Activated T-cell treated with anti-CD3 and anti-CD28 coated beads, Interleukin-2, amount 50 U/mL, for 24 hours (primary cell): ENCODE measurements around the gene ECSCR.
"Not testable (repeated sequence)": the region's sequence is repeated elsewhere in the genome, so short reads cannot be mapped to it uniquely, and the experiment has no call there.

Source experiments
- DNase-seq: peaks from one replicate; pipeline ENCODE4 v3.0.0-alpha.2; 2020
- H3K27ac Mint-ChIP-seq: 2 replicates; pipeline ENCODE4 v1.8.0; 2020; ENCODE audit warnings: mild to moderate bottlenecking, mixed read lengths
- H3K27me3 Mint-ChIP-seq: 2 replicates; pipeline ENCODE4 v1.8.0; 2020; ENCODE audit warnings: mixed read lengths
- H3K36me3 Mint-ChIP-seq: 2 replicates; pipeline ENCODE4 v1.8.0; 2020; ENCODE audit warnings: low read depth, mixed read lengths
- H3K4me1 Mint-ChIP-seq: 2 replicates; pipeline ENCODE4 v1.8.0; 2020; ENCODE audit warnings: low read depth, mixed read lengths
- H3K4me3 Mint-ChIP-seq: 2 replicates; pipeline ENCODE4 v1.8.0; 2020; ENCODE audit warnings: mild to moderate bottlenecking, moderate library complexity, mixed read lengths
- H3K9me3 Mint-ChIP-seq: 2 replicates; pipeline ENCODE4 v1.8.0; 2020; ENCODE audit warnings: mixed read lengths

Gene ECSCR, protein sequence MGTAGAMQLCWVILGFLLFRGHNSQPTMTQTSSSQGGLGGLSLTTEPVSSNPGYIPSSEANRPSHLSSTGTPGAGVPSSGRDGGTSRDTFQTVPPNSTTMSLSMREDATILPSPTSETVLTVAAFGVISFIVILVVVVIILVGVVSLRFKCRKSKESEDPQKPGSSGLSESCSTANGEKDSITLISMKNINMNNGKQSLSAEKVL

GRCh38 chr5:139462586-139463276, at the start of gene ECSCR:
Gene ECSCR (minus strand): TSS chr5:139462743. CDS start chr5:139462670, 73 bp downstream.
- DNase-seq: no peak
- Mint-ChIP-seq H3K27me3 (no peaks in the 10 kb centered on the region), H3K4me3 (no peak within 1 kb of the TSS), H3K9me3 (no peaks in the 10 kb centered on the region), H3K4me1 (peaks cover 39% of the 10 kb centered on the region), H3K36me3 (no peaks in the 10 kb centered on the region), H3K27ac (peak within 1 kb of the TSS; percentile 14)

DNA sequence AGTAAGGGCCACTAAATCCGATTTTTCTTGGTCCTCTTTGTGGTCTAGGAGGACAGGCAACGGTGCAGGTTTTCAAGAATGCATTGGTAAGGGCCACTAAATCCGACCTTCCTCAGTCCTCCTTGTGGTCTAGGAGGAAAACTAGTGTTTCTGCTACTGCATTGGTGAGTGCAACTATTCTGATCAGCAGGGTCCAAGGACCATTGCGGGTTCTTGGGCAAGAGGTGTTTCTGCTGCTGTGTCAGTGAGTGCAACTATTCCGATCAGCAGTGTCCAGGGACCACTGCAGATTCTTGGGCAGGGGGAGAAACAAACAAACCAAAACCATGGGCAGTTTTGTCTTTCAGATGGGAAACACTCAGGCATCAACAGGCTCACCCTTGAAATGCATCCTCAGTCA, 42.2 kb upstream of the ECSCR start:
- not testable (repeated sequence) for H3K9me3 Mint-ChIP-seq, DNase-seq, H3K4me3 Mint-ChIP-seq, H3K4me1 Mint-ChIP-seq, H3K27ac Mint-ChIP-seq, H3K27me3 Mint-ChIP-seq, H3K36me3 Mint-ChIP-seq

DNA sequence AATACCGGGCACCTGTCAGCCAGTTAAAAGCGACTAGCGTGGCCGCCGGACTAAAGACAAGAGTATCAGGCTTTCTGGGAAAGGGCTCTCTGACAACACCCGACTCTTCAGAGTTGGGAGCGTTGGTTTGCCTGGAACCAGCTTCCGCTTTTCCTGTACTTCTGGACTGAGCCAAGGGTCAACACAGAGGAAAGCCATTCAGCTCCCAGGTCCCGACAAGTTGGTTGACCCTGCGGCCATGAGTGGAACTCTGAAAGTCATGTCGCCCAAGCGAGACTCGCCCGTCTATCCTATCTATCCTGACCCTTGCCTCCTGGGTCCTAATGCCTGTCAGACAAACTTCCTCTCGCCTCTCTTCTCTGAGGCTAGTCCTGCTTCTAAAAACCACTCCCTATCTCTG, 41.3 kb upstream of the ECSCR start:
- H3K36me3 Mint-ChIP-seq, DNase-seq, H3K27me3 Mint-ChIP-seq, H3K9me3 Mint-ChIP-seq, H3K27ac Mint-ChIP-seq, H3K4me3 Mint-ChIP-seq, H3K4me1 Mint-ChIP-seq: not testable (repeated sequence)

DNA sequence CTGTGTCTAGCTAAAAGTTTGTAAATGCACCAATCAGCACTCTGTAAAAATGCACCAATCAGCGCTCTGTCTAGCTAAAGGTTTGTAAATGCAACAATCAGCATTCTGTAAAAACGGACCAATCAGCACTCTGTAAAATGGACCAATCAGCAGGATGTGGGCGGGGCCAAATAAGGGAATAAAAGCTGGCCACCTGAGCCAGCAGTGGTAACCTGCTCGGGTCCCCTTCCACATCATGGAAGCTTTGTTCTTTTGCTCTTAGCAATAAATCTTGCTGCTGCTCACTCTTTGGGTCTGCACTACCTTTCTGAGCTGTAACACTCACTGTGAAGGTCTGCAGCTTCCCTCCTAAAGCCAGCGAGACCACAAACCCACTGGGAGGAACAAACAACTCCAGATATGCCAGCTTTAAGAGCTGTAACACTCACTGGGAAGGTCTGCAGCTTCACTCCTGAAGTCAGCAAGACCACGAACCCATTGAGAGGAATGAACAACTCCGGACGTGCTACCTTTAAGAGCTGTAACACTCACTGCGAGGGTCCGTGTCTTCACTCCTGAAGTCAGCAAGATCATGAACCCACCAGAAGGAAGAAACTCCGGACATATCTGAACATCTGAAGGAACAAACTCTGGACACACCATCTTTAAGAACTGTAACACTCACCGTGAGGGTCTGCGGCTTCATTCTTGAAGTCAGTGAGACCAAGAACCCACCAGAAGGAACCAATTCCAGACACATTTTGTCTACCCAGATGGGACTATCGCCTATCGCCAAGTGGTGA, 40.7 kb upstream of the ECSCR start:
- not testable (repeated sequence) for DNase-seq, H3K27me3 Mint-ChIP-seq, H3K9me3 Mint-ChIP-seq, H3K36me3 Mint-ChIP-seq, H3K4me1 Mint-ChIP-seq, H3K4me3 Mint-ChIP-seq
- H3K27ac Mint-ChIP-seq: peak overlapping the region; percentile 26

DNA sequence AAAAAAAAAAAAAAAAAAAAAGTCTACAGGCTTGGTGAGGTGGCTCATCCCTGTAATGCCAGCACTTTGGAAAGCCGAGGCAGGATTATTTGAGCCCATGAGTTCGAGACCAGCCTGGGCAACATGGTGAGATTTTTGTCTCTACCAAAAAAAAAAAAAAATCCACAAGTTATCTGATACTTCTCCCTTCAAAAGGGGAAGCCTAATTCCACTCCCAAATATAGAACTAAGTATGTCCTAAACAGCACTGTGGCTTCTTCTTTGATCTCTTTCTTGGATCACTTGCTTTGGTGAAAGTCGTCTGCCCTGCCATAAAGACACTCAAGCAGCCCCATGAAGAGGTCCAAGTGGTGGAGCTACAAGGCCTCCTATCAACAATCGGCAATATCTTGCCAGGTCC, 38.8 kb upstream of the ECSCR start:
- peaks cover under 1% of the 10 kb centered on the region for H3K4me1 Mint-ChIP-seq
- no peak overlapping the region for H3K4me3 Mint-ChIP-seq
- H3K27ac Mint-ChIP-seq: no peak overlapping the region
- H3K27me3 Mint-ChIP-seq: no peaks in the 10 kb centered on the region
- H3K9me3 Mint-ChIP-seq: no peaks in the 10 kb centered on the region
- no peak for DNase-seq
- no peaks in the 10 kb centered on the region for H3K36me3 Mint-ChIP-seq

GRCh38 chr5:139495638-139496435, 33.3 kb upstream of the ECSCR start:
- H3K4me3 Mint-ChIP-seq: no peak overlapping the region
- no peak overlapping the region for H3K27ac Mint-ChIP-seq
- no peaks in the 10 kb centered on the region for H3K36me3 Mint-ChIP-seq
- H3K9me3 Mint-ChIP-seq: no peaks in the 10 kb centered on the region
- DNase-seq: no peak
- peaks cover 25% of the 10 kb centered on the region for H3K4me1 Mint-ChIP-seq
- no peaks in the 10 kb centered on the region for H3K27me3 Mint-ChIP-seq

GRCh38 chr5:139494832-139495231, 32.3 kb upstream of the ECSCR start:
- Mint-ChIP-seq H3K27ac (no peak overlapping the region), H3K4me1 (peaks cover 25% of the 10 kb centered on the region), H3K9me3 (no peaks in the 10 kb centered on the region), H3K36me3 (no peaks in the 10 kb centered on the region), H3K4me3 (no peak overlapping the region), H3K27me3 (no peaks in the 10 kb centered on the region)
- DNase-seq: no peak

DNA sequence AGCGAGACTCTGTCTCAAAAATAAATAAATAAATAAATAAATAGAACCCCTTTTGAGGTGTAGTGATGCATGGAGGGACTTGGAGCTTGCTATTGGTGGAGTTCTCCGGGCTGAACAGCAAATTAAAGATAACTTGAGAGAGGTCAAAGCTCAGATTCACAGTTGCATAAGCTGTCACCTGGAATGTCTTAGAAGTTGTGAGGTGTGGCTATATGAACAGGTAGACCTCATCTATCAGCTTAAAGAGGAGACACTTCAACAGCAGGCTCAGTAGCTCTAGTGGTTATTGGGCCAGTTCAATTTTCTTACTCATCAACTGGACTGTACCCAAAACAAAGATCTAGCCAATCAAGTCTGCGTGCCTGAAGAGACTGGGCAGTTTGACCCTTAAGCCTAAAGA, 31.7 kb upstream of the ECSCR start:
- Mint-ChIP-seq H3K9me3 (no peaks in the 10 kb centered on the region), H3K4me1 (peaks cover 25% of the 10 kb centered on the region), H3K36me3 (no peaks in the 10 kb centered on the region), H3K4me3 (no peak overlapping the region), H3K27me3 (no peaks in the 10 kb centered on the region), H3K27ac (no peak overlapping the region)
- no peak for DNase-seq

GRCh38 chr5:139492700-139493192, 30.2 kb upstream of the ECSCR start:
- no peaks in the 10 kb centered on the region for H3K36me3 Mint-ChIP-seq
- H3K4me3 Mint-ChIP-seq: no peak overlapping the region
- no peak overlapping the region for H3K27ac Mint-ChIP-seq
- DNase-seq: no peak
- H3K9me3 Mint-ChIP-seq: no peaks in the 10 kb centered on the region
- H3K4me1 Mint-ChIP-seq: peaks cover 34% of the 10 kb centered on the region
- H3K27me3 Mint-ChIP-seq: no peaks in the 10 kb centered on the region

DNA sequence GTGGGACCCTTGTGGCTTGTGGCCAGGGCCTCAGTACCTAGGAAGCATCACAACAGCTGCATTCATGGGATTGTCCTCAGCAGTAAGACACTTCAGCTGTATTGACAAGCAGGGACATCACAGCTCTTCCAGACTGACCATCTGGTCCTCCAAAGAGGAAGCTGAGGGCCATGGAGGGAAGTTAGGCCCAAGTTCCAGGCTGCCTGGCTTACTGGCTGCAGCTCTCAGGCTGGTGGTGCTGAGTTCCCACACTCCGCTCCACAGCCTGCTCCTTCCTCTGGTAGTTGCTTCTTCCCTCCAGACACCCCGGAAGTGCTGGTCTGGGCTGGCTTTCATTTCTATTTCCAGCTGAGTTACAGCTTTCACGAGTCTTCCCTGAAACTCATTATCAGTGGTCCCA, 25.7 kb upstream of the ECSCR start:
- H3K9me3 Mint-ChIP-seq: no peaks in the 10 kb centered on the region
- DNase-seq: no peak
- no peaks in the 10 kb centered on the region for H3K36me3 Mint-ChIP-seq
- no peak overlapping the region for H3K4me3 Mint-ChIP-seq
- peaks cover 22% of the 10 kb centered on the region for H3K4me1 Mint-ChIP-seq
- no peaks in the 10 kb centered on the region for H3K27me3 Mint-ChIP-seq
- H3K27ac Mint-ChIP-seq: peak overlapping the region; percentile 4

DNA sequence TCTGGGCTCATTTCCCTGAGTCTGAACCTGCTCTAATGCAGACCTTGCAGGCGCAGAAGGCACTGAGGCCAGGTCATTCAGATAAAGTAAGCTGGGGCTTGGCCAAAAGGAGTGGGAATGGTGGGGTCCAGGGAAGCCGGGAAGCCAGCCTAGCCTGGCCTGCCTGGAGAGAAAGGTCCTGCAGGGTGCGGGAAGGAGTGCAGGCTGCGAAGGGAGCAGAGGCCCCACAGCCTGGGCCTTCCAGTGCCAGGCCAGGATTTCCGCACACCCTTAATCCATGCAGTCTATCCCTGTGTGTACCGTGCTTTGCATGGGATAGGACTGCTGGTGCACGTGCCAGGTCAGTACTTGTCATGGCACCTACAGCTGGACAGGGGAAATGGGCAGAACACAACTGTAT, 23.7 kb upstream of the ECSCR start:
- no peak for DNase-seq
- H3K4me3 Mint-ChIP-seq: no peak overlapping the region
- no peak overlapping the region for H3K27ac Mint-ChIP-seq
- peaks cover 13% of the 10 kb centered on the region for H3K36me3 Mint-ChIP-seq
- peaks cover 22% of the 10 kb centered on the region for H3K4me1 Mint-ChIP-seq
- H3K9me3 Mint-ChIP-seq: no peaks in the 10 kb centered on the region
- H3K27me3 Mint-ChIP-seq: no peaks in the 10 kb centered on the region

GRCh38 chr5:139482890-139483208, 20.3 kb upstream of the ECSCR start:
- H3K9me3 Mint-ChIP-seq, H3K27me3 Mint-ChIP-seq: not testable (repeated sequence)
- peaks cover 39% of the 10 kb centered on the region for H3K36me3 Mint-ChIP-seq
- peak overlapping the region; percentile 86 for H3K4me3 Mint-ChIP-seq
- DNase-seq: peak; percentile 71
- H3K27ac Mint-ChIP-seq: peak overlapping the region; percentile 98
- H3K4me1 Mint-ChIP-seq: peaks cover 36% of the 10 kb centered on the region

DNA sequence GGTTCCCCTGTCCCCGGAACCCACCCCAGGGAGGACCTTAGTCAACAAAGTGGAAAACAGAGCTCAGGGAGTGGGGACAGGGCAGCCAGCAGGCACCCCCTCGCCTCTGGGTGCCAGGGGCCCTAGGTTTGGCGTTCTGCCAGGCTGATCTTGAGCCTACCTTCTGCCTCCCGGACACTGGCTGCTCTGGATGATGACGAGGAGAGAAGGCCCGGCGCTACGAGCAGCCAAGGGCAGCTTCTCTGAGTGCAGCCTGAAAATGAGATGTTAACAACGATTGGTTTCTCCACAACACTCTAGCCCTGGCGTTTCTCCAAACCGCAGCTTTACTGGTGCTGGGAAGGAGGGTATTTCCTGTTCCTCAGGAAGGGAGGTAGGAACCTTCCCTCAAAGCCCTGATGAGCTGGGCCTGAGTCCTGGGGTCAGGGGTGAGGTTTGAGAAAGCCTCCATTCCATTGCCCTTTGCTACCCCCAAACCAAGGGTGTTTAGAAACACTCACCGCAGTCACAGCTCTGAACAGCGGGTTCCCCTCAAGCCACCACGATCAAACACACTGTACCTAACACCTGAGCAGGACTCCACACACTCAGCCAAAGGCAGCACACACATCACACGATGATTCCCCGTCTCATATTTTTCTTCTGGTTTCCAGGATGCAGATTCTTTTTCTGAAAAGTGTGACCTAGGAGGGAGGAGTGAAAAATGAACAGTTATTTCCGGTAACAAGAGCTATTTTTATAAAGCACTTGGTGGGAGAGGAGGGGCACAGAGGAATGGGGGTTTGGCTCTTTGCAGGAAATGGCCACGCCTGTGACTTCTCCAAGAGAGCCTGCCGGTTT, 19.7 kb upstream of the ECSCR start, which contains the start of gene STING1:
Gene STING1, minus strand, starts transcription at position 709 of the 840 bp plus-strand sequence. CDS start 1,054 bp downstream, outside the sequence.
- Mint-ChIP-seq H3K9me3 (no peaks in the 10 kb centered on the region), H3K27ac (peak within 1 kb of the TSS; percentile 98), H3K4me3 (peak within 1 kb of the TSS; percentile 86), H3K4me1 (peaks cover 41% of the 10 kb centered on the region), H3K27me3 (no peaks in the 10 kb centered on the region), H3K36me3 (peaks cover 45% of the 10 kb centered on the region)
- peak; percentile 74 for DNase-seq
